Endothelial cell of umbilical vein (primary cell): Measurements from ENCODE around the gene CA5A.

ENCODE experiments used
- EZH2 ChIP-seq: IDR thresholded peaks from 2 replicates; pipeline ENCODE4 v1.6.1; 2012; ENCODE audit warnings: borderline replicate concordance, low read depth, mild to moderate bottlenecking, moderate library complexity, low read length, inconsistent platforms; ENCODE audit not compliant: severe bottlenecking
- GATA2 ChIP-seq: IDR thresholded peaks from 2 replicates; pipeline ENCODE4 v1.7.0; 2011; ENCODE audit warnings: low read depth, mild to moderate bottlenecking, moderate library complexity, mixed read lengths, low read length; ENCODE audit not compliant: insufficient read length, insufficient read depth
- JUN ChIP-seq: IDR thresholded peaks from 2 replicates; pipeline ENCODE4 v1.6.1; 2011; ENCODE audit warnings: borderline replicate concordance, low read depth; ENCODE audit not compliant: insufficient read length, insufficient read depth
- MYC ChIP-seq: IDR thresholded peaks from one replicate; pipeline ENCODE4 v1.6.1; 2011; ENCODE audit warnings: mild to moderate bottlenecking, low read depth, low read length
- POLR2A ChIP-seq: IDR thresholded peaks from 2 replicates; pipeline ENCODE4 v1.6.1; 2012; ENCODE audit warnings: low read depth, mild to moderate bottlenecking, control low read depth, low read length
- POLR2AphosphoS5 ChIP-seq: IDR thresholded peaks from 2 replicates; pipeline ENCODE4 v1.6.1; 2012; ENCODE audit warnings: low read depth, mild to moderate bottlenecking, control low read depth, low read length, moderate library complexity; ENCODE audit not compliant: insufficient read depth
- TF ChIP-seq, protein P1 (sequence below), 2 donors: IDR thresholded peaks; 1 replicate in 1 of 2; 2 replicates in 1 of 2; pipeline ENCODE4 v1.5.1; 2011; ENCODE audit warnings: low read length in 2 of 2, mild to moderate bottlenecking in 2 of 2, moderate library complexity in 2 of 2, control low read depth in 1 of 2, inconsistent platforms in 1 of 2, low read depth in 1 of 2; ENCODE audit not compliant: insufficient read depth in 1 of 2; ENCODE audit errors: extremely low read depth in 1 of 2
- TF ChIP-seq, protein P2 (sequence below): IDR thresholded peaks from 2 replicates; pipeline ENCODE4 v1.6.1; 2011; ENCODE audit not compliant: insufficient read depth, insufficient read length

DNA sequence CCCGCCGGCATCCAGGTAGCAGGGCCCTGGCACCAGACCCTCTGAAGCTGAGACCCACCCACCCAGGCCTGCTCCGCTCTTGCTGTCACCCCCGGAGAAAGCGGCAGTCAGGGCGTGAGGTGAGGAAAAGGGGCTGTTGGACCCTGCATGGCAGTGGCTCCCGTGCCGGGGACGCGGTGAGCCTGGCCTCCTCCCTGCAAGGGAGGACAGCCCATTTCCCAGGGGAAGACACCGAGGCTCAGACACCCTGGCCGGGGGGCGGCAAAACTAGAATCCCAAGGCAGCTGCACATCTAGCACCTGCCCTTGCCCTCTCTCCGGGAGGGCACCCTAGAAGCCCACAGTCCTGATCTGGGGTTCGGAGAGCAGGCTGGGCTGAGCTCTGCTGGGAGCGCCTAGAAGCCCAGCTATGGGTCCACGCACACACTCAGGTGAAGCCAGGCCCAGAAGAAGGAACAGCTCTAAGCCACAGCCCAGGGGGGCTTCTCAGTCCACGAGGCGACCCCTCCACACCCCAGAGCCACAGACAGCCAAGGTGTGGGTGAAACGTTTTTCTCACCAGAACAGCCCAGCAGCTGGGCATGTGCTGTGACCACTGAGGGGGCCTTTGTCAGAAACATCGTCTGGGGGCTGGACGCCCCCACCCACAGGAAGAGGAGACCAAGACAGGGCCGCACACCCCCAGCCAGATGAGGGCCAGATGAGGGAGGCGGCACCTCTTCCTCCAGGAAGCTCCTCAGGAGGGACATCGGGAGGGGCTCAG lies 89.4 kb downstream of the CA5A start:
- TF ChIP-seq, protein P1, sequence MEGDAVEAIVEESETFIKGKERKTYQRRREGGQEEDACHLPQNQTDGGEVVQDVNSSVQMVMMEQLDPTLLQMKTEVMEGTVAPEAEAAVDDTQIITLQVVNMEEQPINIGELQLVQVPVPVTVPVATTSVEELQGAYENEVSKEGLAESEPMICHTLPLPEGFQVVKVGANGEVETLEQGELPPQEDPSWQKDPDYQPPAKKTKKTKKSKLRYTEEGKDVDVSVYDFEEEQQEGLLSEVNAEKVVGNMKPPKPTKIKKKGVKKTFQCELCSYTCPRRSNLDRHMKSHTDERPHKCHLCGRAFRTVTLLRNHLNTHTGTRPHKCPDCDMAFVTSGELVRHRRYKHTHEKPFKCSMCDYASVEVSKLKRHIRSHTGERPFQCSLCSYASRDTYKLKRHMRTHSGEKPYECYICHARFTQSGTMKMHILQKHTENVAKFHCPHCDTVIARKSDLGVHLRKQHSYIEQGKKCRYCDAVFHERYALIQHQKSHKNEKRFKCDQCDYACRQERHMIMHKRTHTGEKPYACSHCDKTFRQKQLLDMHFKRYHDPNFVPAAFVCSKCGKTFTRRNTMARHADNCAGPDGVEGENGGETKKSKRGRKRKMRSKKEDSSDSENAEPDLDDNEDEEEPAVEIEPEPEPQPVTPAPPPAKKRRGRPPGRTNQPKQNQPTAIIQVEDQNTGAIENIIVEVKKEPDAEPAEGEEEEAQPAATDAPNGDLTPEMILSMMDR (IDR thresholded peaks at IDR 0.05; ENCODE audit: extremely low read depth in 1 of 2, insufficient read depth in 1 of 2, low read depth in 1 of 2, low read length in 2 of 2) = no peak
- TF ChIP-seq, protein P2, sequence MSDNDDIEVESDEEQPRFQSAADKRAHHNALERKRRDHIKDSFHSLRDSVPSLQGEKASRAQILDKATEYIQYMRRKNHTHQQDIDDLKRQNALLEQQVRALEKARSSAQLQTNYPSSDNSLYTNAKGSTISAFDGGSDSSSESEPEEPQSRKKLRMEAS = no peak
- TF ChIP-seq POLR2A (no peak), POLR2AphosphoS5 (no peak), EZH2 (no peak), JUN (no peak), MYC (no peak), GATA2 (no peak)
